ENCODE data around the gene NOP9.

Gene NOP9

GRCh38 chr14:24308342-24309124 lies 8.9 kb downstream of the NOP9 start:
- no peak for DNase-seq (ENCODE audit: low spot score)

- no peak for DNase-seq (ENCODE audit: low spot score)
Measured at GRCh38 chr14:24309538-24310264, 10.1 kb downstream of the NOP9 start, which contains the start of gene LTB4R2. TSS of gene LTB4R2 (plus strand) at chr14:24310140. CDS start at chr14:24310665, 525 bp downstream.

GRCh38 chr14:24310265-24310645 lies 10.6 kb downstream of the NOP9 start:
- DNase-seq (ENCODE audit: low spot score): no peak

DNA sequence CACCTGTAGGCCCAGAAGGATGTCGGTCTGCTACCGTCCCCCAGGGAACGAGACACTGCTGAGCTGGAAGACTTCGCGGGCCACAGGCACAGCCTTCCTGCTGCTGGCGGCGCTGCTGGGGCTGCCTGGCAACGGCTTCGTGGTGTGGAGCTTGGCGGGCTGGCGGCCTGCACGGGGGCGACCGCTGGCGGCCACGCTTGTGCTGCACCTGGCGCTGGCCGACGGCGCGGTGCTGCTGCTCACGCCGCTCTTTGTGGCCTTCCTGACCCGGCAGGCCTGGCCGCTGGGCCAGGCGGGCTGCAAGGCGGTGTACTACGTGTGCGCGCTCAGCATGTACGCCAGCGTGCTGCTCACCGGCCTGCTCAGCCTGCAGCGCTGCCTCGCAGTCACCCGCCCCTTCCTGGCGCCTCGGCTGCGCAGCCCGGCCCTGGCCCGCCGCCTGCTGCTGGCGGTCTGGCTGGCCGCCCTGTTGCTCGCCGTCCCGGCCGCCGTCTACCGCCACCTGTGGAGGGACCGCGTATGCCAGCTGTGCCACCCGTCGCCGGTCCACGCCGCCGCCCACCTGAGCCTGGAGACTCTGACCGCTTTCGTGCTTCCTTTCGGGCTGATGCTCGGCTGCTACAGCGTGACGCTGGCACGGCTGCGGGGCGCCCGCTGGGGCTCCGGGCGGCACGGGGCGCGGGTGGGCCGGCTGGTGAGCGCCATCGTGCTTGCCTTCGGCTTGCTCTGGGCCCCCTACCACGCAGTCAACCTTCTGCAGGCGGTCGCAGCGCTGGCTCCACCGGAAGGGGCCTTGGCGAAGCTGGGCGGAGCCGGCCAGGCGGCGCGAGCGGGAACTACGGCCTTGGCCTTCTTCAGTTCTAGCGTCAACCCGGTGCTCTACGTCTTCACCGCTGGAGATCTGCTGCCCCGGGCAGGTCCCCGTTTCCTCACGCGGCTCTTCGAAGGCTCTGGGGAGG lies 11.3 kb downstream of the NOP9 start, which contains the start of gene LTB4R:
LTB4R (plus strand) TSS at position 857 of the 959 bp plus-strand sequence. CDS start 4,150 bp downstream, outside the sequence.
- DNase-seq (ENCODE audit: low spot score): peak; percentile 47

DNA sequence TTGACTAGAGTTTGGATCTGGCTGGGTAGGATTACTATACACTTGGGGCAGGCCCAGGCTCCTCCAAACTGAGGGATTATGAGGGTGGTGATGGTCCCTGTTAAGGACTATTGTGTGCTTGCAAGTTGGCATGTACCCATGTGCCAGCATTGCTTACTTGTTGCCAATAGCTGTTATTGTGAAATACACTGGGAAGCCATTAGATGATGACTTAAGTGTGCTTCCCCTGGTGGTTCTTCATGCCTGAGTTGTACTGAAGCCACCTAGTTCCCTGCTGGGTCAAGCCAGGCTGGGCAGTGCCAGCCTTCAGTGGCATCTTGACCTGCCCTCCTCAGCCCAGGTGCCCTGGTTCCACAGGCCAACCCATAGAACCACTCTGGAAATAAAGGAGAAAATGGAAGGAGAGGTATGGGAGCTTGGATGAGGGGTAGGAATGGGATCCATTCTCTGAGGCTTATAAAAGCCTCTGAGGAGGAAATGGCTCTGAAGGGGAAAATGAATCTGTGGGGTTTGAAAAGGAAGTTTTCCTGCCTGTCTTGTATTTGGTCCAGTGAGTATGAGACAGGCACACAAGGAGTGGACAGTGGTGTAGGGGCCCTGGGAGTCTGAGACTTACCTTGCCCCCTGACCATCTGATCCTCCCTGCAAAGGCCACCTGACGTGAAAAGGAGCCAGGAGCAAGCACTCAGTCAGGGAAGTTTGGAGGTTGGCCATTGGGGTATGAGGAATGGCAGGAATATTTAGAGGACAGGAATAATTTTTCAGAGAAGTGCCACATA lies 12.4 kb downstream of the NOP9 start:
- no peak for DNase-seq (ENCODE audit: low spot score)

- DNase-seq (ENCODE audit: low spot score): no peak
Measured at GRCh38 chr14:24312736-24313507, 13.3 kb downstream of the NOP9 start.

DNA sequence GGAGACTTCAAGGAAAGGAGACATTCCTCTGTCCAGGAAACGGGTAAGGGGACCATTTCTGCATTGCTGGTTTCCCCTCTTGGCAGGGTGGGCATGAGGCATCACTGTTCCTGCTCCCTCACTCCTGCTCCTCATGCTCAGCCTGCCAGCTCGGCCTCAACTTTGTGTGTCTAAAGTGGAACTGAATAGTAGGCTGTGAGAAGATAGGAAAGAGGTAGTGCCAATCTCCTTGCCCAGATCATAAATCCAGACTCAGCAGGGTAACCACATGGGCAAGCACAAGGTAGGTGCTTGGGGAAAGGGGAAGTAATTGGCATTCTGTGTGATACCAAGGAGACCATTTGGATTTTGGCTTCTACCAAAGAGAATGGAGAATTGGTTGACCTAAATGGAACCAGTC lies 14.3 kb downstream of the NOP9 start:
- DNase-seq (ENCODE audit: low spot score): no peak

- no peak for DNase-seq (ENCODE audit: low spot score)
Measured at GRCh38 chr14:24314377-24315193, 14.9 kb downstream of the NOP9 start.

- no peak for DNase-seq (ENCODE audit: low spot score)
Measured at GRCh38 chr14:24315243-24315806, 15.7 kb downstream of the NOP9 start.

DNA sequence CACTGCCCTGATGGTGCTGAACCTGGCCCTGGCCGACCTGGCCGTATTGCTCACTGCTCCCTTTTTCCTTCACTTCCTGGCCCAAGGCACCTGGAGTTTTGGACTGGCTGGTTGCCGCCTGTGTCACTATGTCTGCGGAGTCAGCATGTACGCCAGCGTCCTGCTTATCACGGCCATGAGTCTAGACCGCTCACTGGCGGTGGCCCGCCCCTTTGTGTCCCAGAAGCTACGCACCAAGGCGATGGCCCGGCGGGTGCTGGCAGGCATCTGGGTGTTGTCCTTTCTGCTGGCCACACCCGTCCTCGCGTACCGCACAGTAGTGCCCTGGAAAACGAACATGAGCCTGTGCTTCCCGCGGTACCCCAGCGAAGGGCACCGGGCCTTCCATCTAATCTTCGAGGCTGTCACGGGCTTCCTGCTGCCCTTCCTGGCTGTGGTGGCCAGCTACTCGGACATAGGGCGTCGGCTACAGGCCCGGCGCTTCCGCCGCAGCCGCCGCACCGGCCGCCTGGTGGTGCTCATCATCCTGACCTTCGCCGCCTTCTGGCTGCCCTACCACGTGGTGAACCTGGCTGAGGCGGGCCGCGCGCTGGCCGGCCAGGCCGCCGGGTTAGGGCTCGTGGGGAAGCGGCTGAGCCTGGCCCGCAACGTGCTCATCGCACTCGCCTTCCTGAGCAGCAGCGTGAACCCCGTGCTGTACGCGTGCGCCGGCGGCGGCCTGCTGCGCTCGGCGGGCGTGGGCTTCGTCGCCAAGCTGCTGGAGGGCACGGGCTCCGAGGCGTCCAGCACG lies 16.4 kb downstream of the NOP9 start:
- no peak for DNase-seq (ENCODE audit: low spot score)

DNA sequence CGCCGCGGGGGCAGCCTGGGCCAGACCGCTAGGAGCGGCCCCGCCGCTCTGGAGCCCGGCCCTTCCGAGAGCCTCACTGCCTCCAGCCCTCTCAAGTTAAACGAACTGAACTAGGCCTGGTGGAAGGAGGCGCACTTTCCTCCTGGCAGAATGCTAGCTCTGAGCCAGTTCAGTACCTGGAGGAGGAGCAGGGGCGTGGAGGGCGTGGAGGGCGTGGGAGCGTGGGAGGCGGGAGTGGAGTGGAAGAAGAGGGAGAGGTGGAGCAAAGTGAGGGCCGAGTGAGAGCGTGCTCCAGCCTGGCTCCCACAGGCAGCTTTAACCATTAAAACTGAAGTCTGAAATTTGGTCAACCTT lies 16.9 kb downstream of the NOP9 start:
- DNase-seq (ENCODE audit: low spot score): no peak

- DNase-seq (ENCODE audit: low spot score): no peak
Measured at GRCh38 chr14:24317141-24317928, 17.7 kb downstream of the NOP9 start.

DNA sequence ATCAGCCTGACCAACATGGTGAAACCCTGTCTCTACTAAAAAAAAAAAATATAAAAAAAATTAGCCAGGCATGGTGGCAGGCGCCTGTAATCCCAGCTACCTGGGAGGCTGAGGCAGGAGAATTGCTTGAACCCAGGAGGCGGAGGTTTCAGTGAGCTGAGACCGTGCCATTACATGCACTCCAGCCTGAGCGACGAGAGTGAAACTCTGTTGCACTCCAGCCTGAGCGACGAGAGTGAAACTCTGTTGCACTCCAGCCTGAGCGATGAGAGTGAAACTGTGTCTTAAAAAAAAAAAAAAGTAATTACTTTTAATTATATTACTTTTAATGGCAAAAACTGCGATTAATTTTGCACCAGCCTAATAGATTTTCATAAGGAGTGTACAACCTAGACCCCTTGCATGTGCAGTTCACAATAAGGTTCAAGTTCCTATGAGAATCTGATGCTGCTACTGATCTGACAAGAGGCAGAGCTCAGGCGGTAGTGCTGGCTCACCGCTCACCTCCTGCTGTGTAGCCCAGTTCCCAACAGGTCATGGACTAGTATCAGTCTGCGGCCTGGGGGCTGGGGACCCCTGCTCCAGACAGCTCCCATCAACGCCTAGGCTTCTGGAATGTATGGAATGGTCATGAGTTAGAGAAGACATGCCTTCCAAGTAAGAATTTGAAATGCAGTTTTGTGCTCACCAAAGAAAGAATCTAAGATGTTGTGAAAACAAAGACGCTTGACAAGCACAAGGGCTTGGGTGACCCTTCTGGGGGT lies 21.7 kb downstream of the NOP9 start:
- no peak for DNase-seq (ENCODE audit: low spot score)

GRCh38 chr14:24322672-24323071 lies 23.0 kb downstream of the NOP9 start:
- no peak for DNase-seq (ENCODE audit: low spot score)

DNA sequence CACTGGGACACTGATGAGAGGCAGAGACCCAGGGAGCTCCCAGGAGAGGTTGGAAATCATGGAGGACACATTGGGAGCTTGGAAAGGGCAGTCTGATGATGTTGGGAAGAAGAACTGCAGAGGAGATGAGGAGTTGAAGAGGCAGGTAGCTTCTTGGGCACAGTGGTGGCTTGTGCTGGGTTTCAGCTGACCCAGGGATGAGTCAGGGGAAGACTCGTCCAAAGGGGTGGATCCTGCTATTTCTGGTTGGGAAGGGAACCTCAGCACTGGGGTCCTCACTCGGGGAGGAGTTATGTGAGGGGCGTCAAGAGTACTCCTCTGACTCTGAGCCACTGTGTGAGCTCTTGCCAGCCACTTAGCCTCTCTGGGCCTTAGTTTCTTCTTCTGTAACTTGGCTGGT lies 23.7 kb downstream of the NOP9 start:
- no peak for DNase-seq (ENCODE audit: low spot score)

GRCh38 chr14:24324024-24324423 lies 24.4 kb downstream of the NOP9 start:
- DNase-seq (ENCODE audit: low spot score): no peak

- DNase-seq (ENCODE audit: low spot score): no peak
Measured at GRCh38 chr14:24325041-24325530, 25.4 kb downstream of the NOP9 start.

Data from cerebellar cortex (tissue), 1 donor.